GM18861 (cell line): ENCODE measurements around the gene CUL4A.
"Not testable (repeated sequence)": the region's sequence is repeated elsewhere in the genome, so short reads cannot be mapped to it uniquely, and the experiment has no call there.

ENCODE experiments used
- ATAC-seq: cut with Tn5 transposase; IDR thresholded peaks from one replicate; pipeline ENCODE4 v1.9.1; 2021; ENCODE audit not compliant: unreplicated experiment

The CUL4A gene

GRCh38 chr13:113209336-113209758, at the start of gene CUL4A:
TSS of gene CUL4A (plus strand) at chr13:113209613. CDS start at chr13:113209628, 15 bp downstream.
- ATAC-seq: peak; percentile 15

GRCh38 chr13:113159701-113160100, 49.7 kb upstream of the CUL4A start:
- no peak for ATAC-seq

- ATAC-seq: no peak
Observed at GRCh38 chr13:113160983-113161382, 48.4 kb upstream of the CUL4A start.

GRCh38 chr13:113161433-113161832, 48.0 kb upstream of the CUL4A start:
- no peak for ATAC-seq

- not testable (repeated sequence) for ATAC-seq
Observed at GRCh38 chr13:113161975-113162374, 47.4 kb upstream of the CUL4A start.

GRCh38 chr13:113162783-113163685, 46.4 kb upstream of the CUL4A start:
- no peak for ATAC-seq

GRCh38 chr13:113164492-113164891, 44.9 kb upstream of the CUL4A start:
- ATAC-seq: no peak

DNA sequence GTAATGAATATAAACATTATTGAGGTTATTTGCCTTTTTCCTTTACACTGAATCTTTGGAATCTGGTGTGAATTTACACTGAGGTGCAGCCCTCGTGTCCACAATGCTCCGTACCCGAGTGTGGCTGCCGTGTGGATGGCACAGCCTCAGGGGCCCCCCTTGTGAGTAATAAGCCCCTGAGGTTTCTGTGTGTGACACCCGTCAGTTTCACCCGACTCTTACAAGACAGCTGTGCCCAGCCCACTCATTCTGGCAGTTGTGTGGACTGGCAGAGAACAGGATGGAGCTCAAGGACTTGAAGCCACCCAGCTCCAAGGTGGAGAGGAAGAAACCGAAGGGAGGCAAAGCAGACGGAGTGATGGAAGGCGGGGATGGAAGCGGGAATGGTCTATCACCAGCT, 43.1 kb upstream of the CUL4A start:
- ATAC-seq: no peak

DNA sequence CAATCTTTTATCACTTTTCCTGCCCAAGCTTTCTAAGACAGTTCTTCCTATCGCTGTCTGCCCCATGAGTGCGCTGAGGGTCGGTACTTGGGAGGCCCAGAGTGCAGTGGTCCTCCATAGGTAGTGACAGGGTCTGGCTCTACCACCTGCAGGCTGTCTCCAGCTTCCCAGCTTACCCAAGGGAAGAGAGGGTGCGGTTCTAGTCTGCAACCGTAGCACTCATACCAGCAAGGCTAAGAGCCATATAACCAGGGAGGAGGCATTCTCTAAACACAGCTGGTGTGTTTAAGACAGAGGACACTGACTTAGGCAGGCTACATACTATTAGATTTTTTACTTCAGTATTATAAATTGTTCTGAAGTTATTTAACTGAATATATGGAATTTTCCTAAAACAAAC, 42.7 kb upstream of the CUL4A start:
- ATAC-seq: no peak

DNA sequence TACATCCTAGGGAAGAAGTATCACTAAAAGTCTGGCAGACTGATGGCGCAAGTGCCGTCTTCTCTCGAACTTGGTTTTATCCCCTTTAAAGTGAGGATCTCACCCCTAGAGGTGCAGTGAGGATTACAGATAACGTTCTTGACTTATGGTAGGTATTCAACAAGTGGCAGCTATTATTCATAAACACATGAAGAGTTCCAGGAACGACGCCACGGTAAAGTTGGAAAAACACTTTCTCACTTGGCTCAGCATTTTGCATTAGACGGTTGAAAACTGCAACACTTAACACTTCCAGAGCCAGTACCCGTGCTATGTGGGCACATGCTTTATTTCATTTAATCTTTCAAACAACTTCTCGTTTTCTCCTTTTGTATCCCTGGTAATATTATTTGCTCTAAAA, 42.3 kb upstream of the CUL4A start:
- no peak for ATAC-seq

- ATAC-seq: no peak
Observed at GRCh38 chr13:113167575-113167974, 41.8 kb upstream of the CUL4A start.

GRCh38 chr13:113168211-113168610, 41.2 kb upstream of the CUL4A start:
- ATAC-seq: no peak

GRCh38 chr13:113169277-113170272, 39.8 kb upstream of the CUL4A start:
- no peak for ATAC-seq

DNA sequence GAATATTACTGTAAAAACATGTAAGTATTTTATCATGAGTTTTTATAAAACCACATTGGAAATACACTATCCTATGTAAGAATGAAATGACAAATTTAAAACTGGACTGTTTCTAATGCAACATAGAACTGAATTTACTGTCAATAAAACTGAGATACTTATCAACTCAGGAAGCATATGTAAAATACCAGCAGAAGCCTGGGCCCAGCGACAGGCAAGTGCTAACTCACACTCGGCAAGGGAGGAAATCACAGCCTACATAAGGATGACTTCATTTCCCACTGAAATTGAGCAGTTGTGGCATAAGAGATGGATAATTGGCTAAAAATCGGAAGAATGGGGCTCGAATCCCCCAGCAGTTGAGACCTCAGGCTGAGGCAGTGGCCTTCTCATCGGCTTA, 38.9 kb upstream of the CUL4A start:
- no peak for ATAC-seq

- no peak for ATAC-seq
Observed at GRCh38 chr13:113171250-113172125, 37.9 kb upstream of the CUL4A start.

DNA sequence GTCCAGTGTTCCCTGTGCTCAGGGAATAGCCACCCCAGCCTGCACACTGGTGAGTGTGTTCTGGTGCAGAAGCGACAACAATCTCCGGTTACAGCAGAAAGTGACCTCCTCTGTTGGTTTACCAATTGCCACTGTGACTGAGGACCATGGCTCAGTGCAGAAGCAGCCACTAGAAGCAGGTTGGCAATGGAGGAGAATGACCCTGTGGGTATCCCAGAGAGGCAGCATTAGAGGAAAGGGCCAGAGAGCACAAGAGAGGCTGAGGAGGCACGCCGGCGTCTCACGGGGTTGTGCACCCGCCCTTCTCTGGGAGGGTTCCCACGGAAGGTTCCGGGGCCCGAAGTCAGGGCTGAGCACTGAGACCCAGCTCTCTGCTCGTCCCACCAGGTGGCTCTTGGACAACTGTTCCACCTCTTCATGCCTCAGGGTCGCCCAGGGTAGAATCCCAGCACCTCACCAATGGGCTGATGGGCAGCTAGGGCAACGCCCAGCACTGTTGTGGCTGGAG, 36.9 kb upstream of the CUL4A start:
- ATAC-seq: no peak

DNA sequence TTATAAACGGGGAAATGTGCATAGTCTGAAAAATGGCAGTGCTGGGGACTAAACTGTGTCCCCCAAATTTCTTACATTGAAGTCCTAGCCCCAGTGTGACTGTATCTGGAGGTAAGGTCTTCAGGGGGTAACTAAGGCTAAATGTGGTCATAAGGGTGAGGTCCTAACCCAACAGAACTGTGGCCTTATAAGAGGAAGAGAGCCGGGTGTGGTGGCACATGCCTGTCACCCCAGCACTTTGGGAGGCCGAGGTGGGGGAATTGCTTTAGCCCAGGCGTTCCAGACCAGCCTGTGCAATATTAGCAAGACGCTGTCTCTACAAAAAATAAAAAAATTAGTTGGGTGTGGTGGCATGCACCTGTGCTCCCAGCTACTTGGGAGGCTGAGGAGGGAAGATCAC, 33.1 kb upstream of the CUL4A start:
- no peak for ATAC-seq

DNA sequence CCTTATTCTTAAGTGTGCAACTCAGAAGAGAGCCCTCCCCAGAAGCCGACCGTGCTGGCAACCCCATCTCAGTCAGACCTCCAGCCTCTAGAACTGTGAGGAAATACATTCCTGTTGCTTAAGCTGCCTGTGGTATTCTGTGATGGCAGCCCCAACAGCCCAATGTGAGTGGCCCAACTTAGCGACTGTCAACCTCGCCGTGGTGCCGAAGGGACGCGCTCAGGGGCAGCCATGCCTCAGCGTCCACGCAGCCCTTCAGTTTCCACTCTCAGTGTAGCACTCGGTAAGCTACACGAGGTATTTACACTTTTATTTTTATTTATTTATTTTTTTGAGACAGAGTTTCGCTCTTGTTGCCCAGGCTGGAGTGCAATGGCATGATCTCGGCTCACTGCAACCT, 32.6 kb upstream of the CUL4A start:
- ATAC-seq: no peak

DNA sequence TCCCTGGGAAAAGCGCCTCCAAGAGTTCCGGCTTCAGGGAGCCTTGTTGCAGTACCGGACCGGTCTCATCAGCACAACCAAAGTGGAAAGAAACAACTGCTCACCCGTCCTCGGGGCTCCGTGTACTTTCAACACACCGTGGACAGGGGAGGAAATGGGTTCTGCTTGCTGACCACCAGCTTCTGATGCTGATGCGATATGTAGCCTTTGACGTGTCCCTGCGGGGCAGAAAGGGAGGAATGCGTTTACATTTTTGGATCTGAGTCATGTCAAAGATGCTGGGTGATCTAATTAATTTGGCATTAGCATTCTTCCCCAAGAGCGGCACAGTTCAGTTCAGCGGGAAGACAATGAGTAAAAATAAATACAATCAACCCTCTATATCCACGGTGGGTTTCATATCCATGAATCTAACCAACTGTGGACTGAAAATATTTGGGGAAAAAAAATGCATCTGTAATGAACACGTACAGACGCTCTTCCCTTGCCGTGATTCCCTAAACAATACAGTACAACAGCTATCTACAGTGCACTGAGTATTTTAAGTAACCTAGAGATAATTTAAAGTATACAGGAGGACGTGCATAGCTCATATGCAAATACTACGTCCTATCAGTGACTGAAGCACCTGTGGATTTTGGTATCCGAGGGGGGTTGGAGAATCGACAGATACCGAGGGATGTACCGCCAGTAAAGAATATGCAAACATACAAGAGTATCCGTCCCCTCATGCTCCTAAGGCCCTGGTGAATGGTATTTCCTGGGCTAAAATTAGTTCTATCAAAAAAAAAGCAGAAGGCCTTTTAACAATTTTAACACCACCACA, 31.1 kb upstream of the CUL4A start:
- ATAC-seq: no peak

GRCh38 chr13:113178896-113179167, 30.6 kb upstream of the CUL4A start:
- no peak for ATAC-seq
